Activated naive CD8-positive, alpha-beta T cell treated with anti-CD3 and anti-CD28 coated beads, Interleukin-2, amount 10 ng/mL, durations not matched to agents 7 days and 5 days (primary cell): ENCODE data around the gene ATP11A. TPM values are rescaled to one million over a fixed set of nuclear protein-coding genes. Genes with fewer than 3 reads are reported as not detected.

ENCODE experiments used
- ATAC-seq: fragments of 150-1000 bp; cut with Tn5 transposase; one replicate; pipeline ENCODE4 v1.10.0; 2021; ENCODE audit warnings: low read depth, moderate library complexity
- POLR2A ChIA-PET: fragments of 350-600 bp; sonication (Branson Sonifier 250); formaldehyde crosslinking; loops from one replicate; lab custom pipeline; 2021; ENCODE audit warnings: antibody characterized with exemption; lab: Charles Lee
- DNase-seq: peaks from one replicate; pipeline ENCODE4 v3.0.0; 2021
- H3K27ac Mint-ChIP-seq: one replicate; pipeline ENCODE4 v1.8.0; 2022; ENCODE audit warnings: mild to moderate bottlenecking, mixed read lengths
- H3K27me3 Mint-ChIP-seq: one replicate; pipeline ENCODE4 v1.8.0; 2022; ENCODE audit warnings: mild to moderate bottlenecking, moderate library complexity, mixed read lengths
- H3K36me3 Mint-ChIP-seq: one replicate; pipeline ENCODE4 v1.8.0; 2021; ENCODE audit warnings: mild to moderate bottlenecking, mixed read lengths
- H3K4me1 Mint-ChIP-seq: one replicate; pipeline ENCODE4 v1.8.0; 2021; ENCODE audit warnings: mixed read lengths
- H3K4me3 Mint-ChIP-seq: one replicate; pipeline ENCODE4 v1.8.0; 2022; ENCODE audit warnings: mild to moderate bottlenecking, moderate library complexity, mixed read lengths
- H3K9me3 Mint-ChIP-seq: one replicate; pipeline ENCODE4 v1.8.0; 2021; ENCODE audit warnings: mixed read lengths
- total RNA-seq, 2 experiments: library from RNA; stranded (reverse); gene quantifications; one replicate each; pipeline ENCODE4 v1.2.3, GENCODE V29; 2021

Gene ATP11A
- total RNA-seq, 2 experiments from 2014 or later, result 36.5 to 38.2 TPM

DNA sequence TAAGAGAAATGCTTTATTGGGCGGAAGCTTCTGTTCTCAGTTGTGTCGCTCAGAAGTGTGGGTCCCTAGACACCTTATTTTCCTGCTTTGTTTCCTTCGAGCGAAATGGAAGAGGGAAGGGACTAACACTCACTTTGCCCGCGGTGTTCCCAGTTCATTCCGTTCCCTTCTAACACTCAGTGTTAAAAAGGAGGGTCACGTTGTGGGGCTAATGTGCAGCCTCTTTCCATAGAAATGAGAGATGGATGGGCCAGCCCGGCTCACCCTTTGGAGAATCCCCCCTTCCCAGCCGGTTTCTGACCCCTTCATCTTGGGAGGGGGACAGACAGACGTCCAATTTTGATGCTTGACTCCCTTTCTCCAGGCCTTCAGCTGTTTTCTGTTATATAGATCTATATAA is 2.3 kb downstream of the ATP11A start:
- DNase-seq, result no peak
- POLR2A ChIA-PET, result no interaction called here
- no peak overlapping the region for H3K27ac Mint-ChIP-seq

DNA sequence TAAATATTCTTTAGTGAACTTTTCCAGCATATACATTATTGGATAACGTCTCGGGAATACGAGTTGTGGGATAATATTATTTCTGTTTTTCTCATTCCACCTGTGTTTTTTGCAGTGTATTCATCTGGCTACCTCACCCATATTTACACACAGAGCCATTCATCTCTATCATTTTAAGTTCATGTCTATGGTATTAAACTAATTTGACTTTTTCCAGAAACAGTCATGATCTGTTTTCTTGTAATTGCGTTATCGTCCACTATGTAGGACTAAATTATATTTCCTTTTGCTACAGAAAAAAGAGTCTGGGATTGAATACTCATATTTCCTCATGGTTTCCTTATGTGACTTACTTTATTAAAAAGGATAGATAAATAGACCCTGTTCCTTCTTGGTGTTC is 2.7 kb downstream of the ATP11A start:
- Mint-ChIP-seq H3K4me1 (peaks cover 36% of the 10 kb centered on the region), H3K36me3 (peaks cover 3% of the 10 kb centered on the region), H3K9me3 (no peaks in the 10 kb centered on the region), H3K27ac (no peak overlapping the region), H3K4me3 (no peak overlapping the region), H3K27me3 (no peaks in the 10 kb centered on the region)
- ATAC-seq (no peak), DNase-seq (no peak)
- POLR2A ChIA-PET, result no interaction called here

More for the DNA sequence above, 2.3 kb downstream of the ATP11A start:
- Mint-ChIP-seq H3K36me3 (peaks cover 3% of the 10 kb centered on the region), H3K4me1 (peaks cover 36% of the 10 kb centered on the region), H3K27me3 (no peaks in the 10 kb centered on the region), H3K9me3 (no peaks in the 10 kb centered on the region), H3K4me3 (peak overlapping the region; percentile 89)
- ATAC-seq, result no peak

DNA sequence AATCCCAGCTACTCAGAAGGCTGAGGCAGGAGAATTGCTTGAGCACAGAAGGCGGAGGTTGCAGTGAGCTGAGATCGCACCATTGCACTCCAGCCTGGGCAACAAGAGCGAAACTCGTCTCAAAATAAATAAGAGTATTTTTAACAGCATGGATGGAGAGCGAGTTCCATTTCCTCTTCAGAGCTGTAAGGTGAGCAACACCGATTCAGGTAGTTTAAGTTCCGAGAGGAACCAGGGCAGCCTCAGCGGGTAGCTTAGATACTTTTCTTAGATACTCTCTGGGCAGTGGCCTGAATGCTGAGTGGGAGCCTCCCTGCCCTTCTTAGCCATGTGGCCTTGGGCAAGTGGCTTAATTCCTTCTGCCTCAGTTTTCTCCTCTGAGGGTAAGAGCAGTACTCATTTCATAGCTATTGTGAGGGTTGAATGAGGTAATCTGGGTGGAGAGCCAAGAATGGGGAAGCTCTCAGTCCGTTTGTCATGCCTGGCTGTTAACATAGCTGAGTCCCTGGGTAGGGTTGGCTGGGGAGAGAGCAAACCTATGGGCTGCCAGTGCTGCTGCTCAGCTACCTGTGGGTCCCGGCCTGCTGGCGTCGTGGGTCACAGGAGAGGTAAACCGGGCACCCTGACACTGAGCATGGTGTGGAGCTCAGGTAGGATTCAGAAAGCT is 4.1 kb downstream of the ATP11A start:
- Mint-ChIP-seq H3K9me3 (no peaks in the 10 kb centered on the region), H3K27ac (no peak overlapping the region), H3K27me3 (no peaks in the 10 kb centered on the region), H3K4me1 (peaks cover 24% of the 10 kb centered on the region), H3K36me3 (peaks cover 7% of the 10 kb centered on the region), H3K4me3 (no peak overlapping the region)
- POLR2A ChIA-PET, result no interaction called here
- no peak for ATAC-seq
- DNase-seq, result no peak

DNA sequence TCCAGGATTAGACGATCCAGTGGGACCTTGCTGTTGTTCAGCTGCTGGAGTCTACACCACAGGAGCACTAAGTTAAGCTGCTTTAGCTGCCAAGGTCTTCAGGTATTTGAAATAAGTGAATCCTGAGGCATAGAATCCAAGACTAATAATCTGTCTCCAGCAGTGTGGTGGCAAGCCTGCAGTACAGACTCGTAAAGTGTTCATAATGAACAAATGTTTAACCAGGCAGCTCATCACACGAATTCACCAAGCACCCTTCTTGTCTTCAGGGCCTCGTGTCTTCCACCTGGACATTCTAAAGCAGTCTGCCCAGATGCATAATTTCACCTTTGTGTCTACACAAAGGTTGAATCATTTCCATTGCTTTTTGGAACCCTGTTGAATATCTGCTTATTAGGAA is 5.3 kb downstream of the ATP11A start:
- DNase-seq (no peak), ATAC-seq (no peak)
- POLR2A ChIA-PET, result no interaction called here
- Mint-ChIP-seq H3K27ac (no peak overlapping the region), H3K27me3 (no peaks in the 10 kb centered on the region), H3K4me1 (peaks cover 26% of the 10 kb centered on the region), H3K36me3 (peaks cover 7% of the 10 kb centered on the region), H3K4me3 (no peak overlapping the region), H3K9me3 (no peaks in the 10 kb centered on the region)

DNA sequence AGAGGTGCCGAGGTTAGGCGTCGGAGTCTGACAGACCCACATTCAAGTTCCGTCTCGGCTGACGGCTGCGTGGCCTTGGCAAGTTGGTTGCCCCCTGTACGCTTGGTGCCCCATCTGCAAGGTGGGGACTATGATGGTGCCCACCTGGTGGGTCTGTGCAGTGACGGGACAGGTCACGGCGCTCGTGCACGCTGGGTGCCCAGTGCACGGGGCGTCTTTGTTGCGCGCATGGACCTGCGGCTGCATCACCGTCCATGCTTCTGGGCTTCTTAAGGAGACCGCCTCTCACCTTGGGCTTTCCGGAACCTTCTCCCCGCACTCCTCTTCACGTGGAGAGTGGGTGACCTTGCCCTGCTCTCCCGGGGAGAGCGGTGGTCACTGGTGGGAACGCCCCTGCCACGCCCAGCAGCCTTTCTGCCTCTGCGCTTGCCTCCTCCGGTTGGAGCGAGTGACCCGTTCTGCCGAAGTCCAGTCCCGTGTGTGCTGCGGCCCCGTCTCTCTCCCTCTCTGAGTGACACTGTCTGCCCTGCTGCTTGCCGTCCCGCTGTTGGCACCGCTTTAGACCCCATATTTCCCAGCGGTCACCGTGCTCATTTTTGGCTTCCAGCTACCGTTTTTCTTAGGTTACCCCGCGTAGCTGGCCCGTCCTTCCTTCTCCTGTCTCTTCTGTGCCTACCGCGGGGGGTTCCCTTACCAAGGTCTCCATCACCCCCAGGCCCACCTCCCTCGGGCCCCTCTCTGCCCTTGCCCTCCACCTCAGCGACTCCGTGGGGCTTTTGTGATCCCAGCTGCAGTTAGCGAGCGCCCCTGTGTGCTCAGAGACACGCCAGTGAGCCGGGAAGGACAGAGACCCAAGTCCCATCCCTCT is 6.4 kb downstream of the ATP11A start:
- DNase-seq, result no peak
- ATAC-seq, result no peak
- Mint-ChIP-seq H3K27ac (no peak overlapping the region), H3K4me3 (no peak overlapping the region), H3K9me3 (no peaks in the 10 kb centered on the region), H3K4me1 (peaks cover 25% of the 10 kb centered on the region), H3K36me3 (peaks cover 7% of the 10 kb centered on the region), H3K27me3 (no peaks in the 10 kb centered on the region)
- POLR2A ChIA-PET, result no interaction called here

DNA sequence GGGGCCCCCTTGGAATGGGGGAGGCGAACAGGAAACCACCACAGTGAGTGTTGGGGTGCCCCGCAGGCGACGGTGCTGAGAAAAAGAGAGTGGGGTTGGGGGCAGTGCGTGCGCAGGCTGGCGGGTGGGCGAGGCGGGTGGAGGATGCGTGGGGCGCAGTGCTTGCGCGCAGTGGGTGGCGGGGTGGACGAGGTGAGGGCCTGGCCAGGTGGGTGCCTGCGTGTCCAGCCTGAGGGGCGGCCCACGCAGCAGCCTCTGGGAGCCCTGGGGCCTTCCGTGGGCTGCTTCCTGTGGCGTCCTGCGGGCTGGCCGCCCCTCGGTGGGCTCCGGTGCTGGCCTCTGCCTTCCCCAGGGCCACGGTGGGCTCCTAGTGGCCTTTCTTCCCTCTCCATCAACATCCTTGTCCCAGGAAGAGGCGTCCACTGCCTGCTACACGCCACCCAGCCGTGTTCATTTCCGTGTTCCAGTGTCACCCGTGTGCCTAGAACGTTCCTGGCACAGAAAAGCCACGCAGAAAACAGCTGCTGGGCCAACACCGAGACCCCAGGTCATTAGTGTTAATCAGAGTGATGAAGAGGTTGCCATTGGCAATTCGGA is 7.1 kb downstream of the ATP11A start:
- no peak overlapping the region for H3K27ac Mint-ChIP-seq
- ATAC-seq, result no peak
- peaks cover 7% of the 10 kb centered on the region for H3K36me3 Mint-ChIP-seq

DNA sequence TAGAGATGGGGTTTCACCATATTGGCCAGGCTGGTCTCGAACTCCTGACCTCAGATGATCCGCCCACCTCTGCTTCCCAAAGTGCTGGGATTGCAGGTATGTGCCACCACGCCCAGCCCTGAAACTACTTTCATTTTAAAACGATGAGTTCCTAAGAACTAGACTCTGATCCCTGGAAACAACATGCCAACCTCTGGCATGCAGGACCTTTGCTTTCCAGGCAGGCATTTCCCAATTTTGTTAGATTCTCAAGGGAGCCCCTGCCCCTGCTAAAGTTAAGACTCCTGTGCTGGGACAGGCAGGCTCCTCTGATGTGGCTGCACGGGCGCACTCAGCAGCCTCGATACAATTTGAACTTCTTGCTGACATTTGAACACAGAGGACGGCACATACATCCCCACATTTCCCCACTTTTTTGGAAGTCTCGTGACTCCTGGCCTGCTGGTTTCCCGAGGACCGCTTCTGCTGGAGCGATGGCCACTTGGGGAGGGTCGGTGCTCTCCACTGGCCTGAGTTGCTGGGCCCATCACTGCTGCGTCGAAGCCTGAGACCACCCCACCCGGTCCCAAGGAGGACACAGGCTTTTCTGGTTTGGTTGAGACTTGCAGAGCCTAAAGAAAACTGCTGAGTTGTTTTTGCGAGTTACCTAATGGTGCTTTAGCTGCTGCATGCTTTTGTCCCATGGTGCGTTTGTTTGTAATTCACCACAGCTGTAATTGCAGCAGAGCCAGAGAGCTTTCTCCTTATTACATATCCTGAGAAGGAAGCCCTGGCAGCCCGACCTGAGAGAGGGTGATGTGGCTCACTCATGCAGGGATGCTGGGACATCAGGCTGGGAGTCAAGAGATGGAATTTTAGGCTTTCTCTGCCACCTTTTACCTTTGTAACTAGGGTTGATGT is 8.2 kb downstream of the ATP11A start:
- ATAC-seq (no peak), DNase-seq (no peak)
- no peaks in the 10 kb centered on the region for H3K27me3 Mint-ChIP-seq
- POLR2A ChIA-PET, result no interaction called here
- H3K9me3 Mint-ChIP-seq, result no peaks in the 10 kb centered on the region
- H3K27ac Mint-ChIP-seq, result no peak overlapping the region
- H3K4me3 Mint-ChIP-seq, result no peak overlapping the region
- peaks cover 7% of the 10 kb centered on the region for H3K36me3 Mint-ChIP-seq
- H3K4me1 Mint-ChIP-seq, result peaks cover 15% of the 10 kb centered on the region

More for the DNA sequence above, 7.1 kb downstream of the ATP11A start:
- Mint-ChIP-seq H3K4me1 (peaks cover 19% of the 10 kb centered on the region), H3K4me3 (no peak overlapping the region), H3K27me3 (no peaks in the 10 kb centered on the region), H3K9me3 (no peaks in the 10 kb centered on the region)
- POLR2A ChIA-PET, result no interaction called here
- no peak for DNase-seq

DNA sequence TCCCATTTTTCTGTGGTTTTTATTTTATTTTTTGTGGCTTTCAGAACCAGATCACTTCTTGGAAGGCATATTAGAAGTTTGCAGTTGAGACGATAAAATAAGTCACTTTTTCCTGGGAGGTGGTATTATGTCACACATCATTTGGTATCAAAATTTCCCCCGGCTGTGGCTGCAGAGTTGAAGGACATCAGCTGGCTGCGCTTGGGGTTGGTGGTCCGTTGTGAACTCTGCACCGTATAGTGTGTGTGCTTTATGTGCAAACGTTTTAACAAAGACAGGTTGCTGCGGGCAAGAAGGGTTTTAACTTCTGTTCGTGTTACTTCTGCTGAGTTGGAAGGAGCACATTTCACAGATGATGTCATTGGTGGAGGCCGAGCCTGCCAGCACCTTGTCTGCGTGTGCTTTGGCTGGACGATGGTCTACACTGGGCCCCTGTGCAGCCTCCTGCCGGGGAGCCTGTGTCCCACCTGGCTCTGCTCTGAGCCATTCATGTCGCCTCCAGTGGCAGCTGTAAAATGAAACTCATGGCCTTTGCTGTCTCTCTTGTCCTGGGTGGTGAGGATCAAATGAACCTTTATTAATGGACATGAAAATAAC is 9.6 kb downstream of the ATP11A start:
- ATAC-seq, result no peak
- no peak for DNase-seq
- Mint-ChIP-seq H3K9me3 (no peaks in the 10 kb centered on the region), H3K4me1 (peaks cover 17% of the 10 kb centered on the region), H3K27me3 (no peaks in the 10 kb centered on the region), H3K36me3 (peaks cover 4% of the 10 kb centered on the region), H3K27ac (no peak overlapping the region), H3K4me3 (no peak overlapping the region)
- POLR2A ChIA-PET, result no interaction called here

DNA sequence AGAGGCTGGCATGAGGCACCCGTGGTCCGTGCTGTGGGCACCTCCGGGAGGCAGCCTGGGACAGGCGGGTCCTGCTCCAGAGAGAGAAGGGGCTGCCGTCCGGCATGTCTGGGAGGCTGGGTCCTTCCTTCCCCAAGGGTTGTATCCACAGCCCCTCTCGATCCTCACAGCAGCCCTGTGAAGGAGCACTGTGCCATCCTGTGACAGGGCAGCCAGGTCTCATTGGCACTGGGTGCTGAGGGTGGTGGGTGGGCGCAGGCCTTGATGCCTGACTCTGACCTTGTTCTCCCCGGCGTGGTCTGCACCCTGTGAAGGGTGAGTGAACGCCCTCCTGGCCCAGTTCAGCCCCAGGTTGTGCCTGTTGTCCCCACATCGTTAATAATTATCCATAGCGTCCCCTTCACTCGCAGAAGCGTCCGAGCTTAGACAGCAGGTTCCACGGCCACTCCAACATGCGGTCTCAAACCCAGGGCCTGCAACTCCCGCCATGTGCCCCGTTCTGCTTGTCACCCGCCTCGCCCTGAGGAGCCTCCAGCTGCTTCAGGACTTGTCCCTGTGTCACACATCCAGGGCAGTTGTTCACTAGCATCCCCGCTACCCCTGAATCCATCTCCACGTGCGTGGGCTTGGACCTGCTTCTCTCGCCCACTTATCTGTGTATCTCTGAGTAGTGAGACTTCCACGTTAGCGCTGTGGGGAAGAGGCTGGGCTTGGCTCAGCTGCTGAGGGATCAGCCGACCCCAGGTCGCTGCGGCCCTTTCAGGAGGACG is 10.6 kb downstream of the ATP11A start:
- H3K4me3 Mint-ChIP-seq, result no peak overlapping the region

DNA sequence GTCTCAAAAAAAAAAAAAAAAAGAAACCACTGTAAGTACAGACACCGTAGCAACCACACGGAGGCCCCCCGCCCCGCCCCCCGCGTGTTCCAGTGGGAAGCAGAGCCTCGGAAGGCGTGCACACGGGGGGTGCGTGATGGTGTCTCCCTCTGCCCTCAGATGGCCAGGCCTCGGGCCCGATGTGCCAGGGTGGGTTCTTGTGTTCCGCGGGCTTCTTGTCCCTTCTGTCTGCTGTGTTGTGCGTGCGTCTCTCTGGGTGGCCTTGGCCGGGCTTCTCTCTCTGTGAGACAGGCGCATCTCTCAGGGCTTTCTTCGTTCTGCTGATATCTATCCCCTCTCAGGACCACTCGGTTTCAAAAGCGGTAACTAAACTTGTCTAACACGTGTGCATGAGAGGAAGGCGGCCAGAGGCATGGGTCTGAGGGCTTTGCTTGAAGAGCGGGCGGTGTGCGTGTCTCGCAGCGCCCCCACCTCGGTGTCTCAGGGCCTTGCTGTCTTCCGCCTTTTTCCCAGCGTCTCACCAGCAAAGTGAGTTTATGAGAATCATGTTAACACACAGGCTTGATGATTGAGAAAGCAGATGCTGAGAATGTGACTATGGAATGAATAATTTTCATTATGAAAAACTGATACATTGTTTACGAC is 12.6 kb downstream of the ATP11A start:
- Mint-ChIP-seq H3K4me3 (no peak overlapping the region), H3K27me3 (no peaks in the 10 kb centered on the region), H3K4me1 (peaks cover 21% of the 10 kb centered on the region), H3K9me3 (no peaks in the 10 kb centered on the region), H3K36me3 (peaks cover 4% of the 10 kb centered on the region), H3K27ac (no peak overlapping the region)
- DNase-seq (no peak), ATAC-seq (no peak)
- POLR2A ChIA-PET, result no interaction called here

More for the DNA sequence above, 10.6 kb downstream of the ATP11A start:
- Mint-ChIP-seq H3K27me3 (no peaks in the 10 kb centered on the region), H3K36me3 (peaks cover 4% of the 10 kb centered on the region), H3K4me1 (peaks cover 21% of the 10 kb centered on the region), H3K9me3 (no peaks in the 10 kb centered on the region), H3K27ac (no peak overlapping the region)
- POLR2A ChIA-PET, result no interaction called here
- ATAC-seq (no peak), DNase-seq (no peak)

DNA sequence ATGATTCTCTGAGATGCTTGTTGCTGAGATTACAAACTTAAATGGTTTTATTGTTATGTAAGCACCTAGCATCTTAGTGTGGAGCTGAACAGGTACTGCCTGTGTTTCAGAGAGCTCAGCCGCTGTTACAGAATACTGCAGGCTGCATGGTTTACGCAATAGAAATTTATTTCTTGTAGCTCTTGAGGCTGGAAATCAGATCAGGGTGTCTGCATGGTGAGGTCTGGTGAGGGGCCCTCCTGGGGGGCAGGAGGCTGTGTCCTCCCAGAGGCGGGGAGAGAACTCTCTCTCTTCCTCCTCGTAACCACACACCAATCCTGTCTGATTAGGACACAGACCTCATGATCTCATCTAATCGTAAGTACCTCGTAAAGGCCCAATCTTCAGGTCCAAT is 13.1 kb downstream of the ATP11A start:
- DNase-seq (no peak), ATAC-seq (no peak)
- peaks cover 21% of the 10 kb centered on the region for H3K4me1 Mint-ChIP-seq
- POLR2A ChIA-PET, result no interaction called here
- H3K27me3 Mint-ChIP-seq, result no peaks in the 10 kb centered on the region
- H3K9me3 Mint-ChIP-seq, result no peaks in the 10 kb centered on the region
- H3K27ac Mint-ChIP-seq, result no peak overlapping the region
- H3K4me3 Mint-ChIP-seq, result no peak overlapping the region
- H3K36me3 Mint-ChIP-seq, result peaks cover 2% of the 10 kb centered on the region
